B cell (primary cell): ENCODE results near the gene DCTN4. TPM values are rescaled to one million over a fixed set of nuclear protein-coding genes. Genes with fewer than 3 reads are reported as not detected.

Experiments used
- ATAC-seq: fragments of 200-7000 bp; cut with Tn5 transposase; one replicate; pipeline ENCODE4 v1.10.0; 2021; ENCODE audit warnings: low read depth, mild to moderate bottlenecking, moderate number of reproducible peaks, moderate library complexity
- CTCF ChIA-PET: fragments of 350-600 bp; sonication (Branson Sonifier 250); formaldehyde crosslinking; loops from one replicate; lab custom pipeline; 2021; ENCODE audit warnings: antibody characterized with exemption, inconsistent platforms; lab: Charles Lee
- POLR2A ChIA-PET: fragments of 350-600 bp; sonication (Branson Sonifier 250); formaldehyde crosslinking; loops from one replicate; lab custom pipeline; 2021; ENCODE audit warnings: antibody characterized with exemption; lab: Charles Lee
- DNase-seq: peaks from one replicate; pipeline ENCODE4 v3.0.0; 2013
- H2AFZ ChIP-seq: 2 replicates; pipeline ENCODE4 v1.6.1; 2012; ENCODE audit warnings: mild to moderate bottlenecking, low read depth, low read length; ENCODE audit not compliant: insufficient read depth, poor library complexity, severe bottlenecking
- H3K27ac ChIP-seq, 2 donors: 1 replicate in 1 of 2; 2 replicates in 1 of 2; pipeline ENCODE4 v1.5.1; 2012 to 2013; ENCODE audit warnings: low read length in 2 of 2, mild to moderate bottlenecking in 2 of 2, moderate library complexity in 1 of 2
- H3K27me3 ChIP-seq, 4 experiments: fragments of 200-600 bp in 1 of 4; sonication (generic) in 1 of 4; replicated peaks in 1 of 4; 1 replicate in 2 of 4; 2 replicates in 2 of 4; pipeline versions ENCODE4 v1.6.1 to v1.7.0; 2013 to 2016; ENCODE audit warnings: low read length in 3 of 4, mild to moderate bottlenecking in 2 of 4, mixed read lengths in 1 of 4, moderate library complexity in 1 of 4; ENCODE audit not compliant: insufficient read depth in 4 of 4, control insufficient read depth in 3 of 4; ENCODE audit errors: control extremely low read depth in 1 of 4
- H3K36me3 ChIP-seq, 2 experiments: replicated peaks in 1 of 2; 1 replicate in 1 of 2; 2 replicates in 1 of 2; pipeline versions ENCODE4 v1.6.1 to v1.7.1; 2013; ENCODE audit warnings: low read length in 1 of 2; ENCODE audit not compliant: insufficient read depth in 2 of 2, control insufficient read depth in 1 of 2; ENCODE audit errors: control extremely low read depth in 1 of 2, extremely low read depth in 1 of 2
- H3K4me1 ChIP-seq, 2 donors: fragments of 200-600 bp in 1 of 2; sonication (generic) in 1 of 2; 1 replicate in 1 of 2; 2 replicates in 1 of 2; pipeline versions ENCODE4 v1.5.1 to v1.6.1; 2013 to 2017; ENCODE audit warnings: low read length in 2 of 2; ENCODE audit not compliant: control insufficient read depth in 2 of 2, insufficient read depth in 2 of 2
- H3K4me2 ChIP-seq: replicated peaks from 2 replicates; pipeline ENCODE3; 2012; ENCODE audit warnings: mild to moderate bottlenecking, low read depth, low read length; ENCODE audit not compliant: poor library complexity, severe bottlenecking
- H3K4me3 ChIP-seq, 5 experiments: fragments of 200-600 bp in 1 of 5; sonication (generic) in 1 of 5; 1 replicate in 3 of 5; 2 replicates in 2 of 5; pipeline versions ENCODE4 v1.5.1 to v1.7.0; 2011 to 2016; ENCODE audit warnings: low read length in 4 of 5, mild to moderate bottlenecking in 4 of 5, low read depth in 2 of 5, control low read depth in 1 of 5, moderate library complexity in 1 of 5; ENCODE audit not compliant: insufficient read depth in 1 of 5; ENCODE audit errors: control extremely low read depth in 1 of 5, extremely low read depth in 1 of 5
- H3K79me2 ChIP-seq: fragments of 200-600 bp; sonication (generic); one replicate; pipeline ENCODE4 v1.6.0; 2016; ENCODE audit warnings: low read length; ENCODE audit not compliant: control insufficient read depth, insufficient read depth
- H3K9ac ChIP-seq: fragments of 200-600 bp; sonication (generic); 2 replicates; pipeline ENCODE4 v1.6.1; 2017; ENCODE audit warnings: mild to moderate bottlenecking, low read length, moderate library complexity
- H3K9me3 ChIP-seq, 3 donors: one replicate each; pipeline versions ENCODE4 v1.6.1 to v1.7.1; 2013; ENCODE audit warnings: low read length in 2 of 3; ENCODE audit not compliant: control insufficient read depth in 2 of 3, insufficient read depth in 1 of 3; ENCODE audit errors: control extremely low read depth in 1 of 3
- H4K20me1 ChIP-seq: 2 replicates; pipeline ENCODE4 v1.6.0; 2012; ENCODE audit warnings: mild to moderate bottlenecking, low read length; ENCODE audit not compliant: insufficient read depth, control insufficient read depth, poor library complexity, severe bottlenecking
- H3K27ac Mint-ChIP-seq: one replicate; pipeline ENCODE4 v1.8.0; 2021; ENCODE audit warnings: mixed read lengths
- H3K27me3 Mint-ChIP-seq: one replicate; pipeline ENCODE4 v1.8.0; 2021; ENCODE audit warnings: mixed read lengths
- H3K4me1 Mint-ChIP-seq: one replicate; pipeline ENCODE4 v1.8.0; 2021; ENCODE audit warnings: mixed read lengths
- H3K4me3 Mint-ChIP-seq: one replicate; pipeline ENCODE4 v1.8.0; 2021; ENCODE audit warnings: mixed read lengths
- H3K9me3 Mint-ChIP-seq: one replicate; pipeline ENCODE4 v1.8.0; 2022; ENCODE audit warnings: mixed read lengths; ENCODE audit not compliant: insufficient read depth
- CTCF ChIP-seq: fragments of 200-600 bp; IDR thresholded peaks from one replicate; pipeline ENCODE4 v1.8.0; 2022; ENCODE audit warnings: antibody characterized with exemption, mild to moderate bottlenecking
- EZH2 ChIP-seq: IDR thresholded peaks from 2 replicates; pipeline ENCODE4 v1.6.1; 2012; ENCODE audit warnings: borderline replicate concordance, low read depth, mild to moderate bottlenecking, moderate library complexity, low read length; ENCODE audit not compliant: insufficient read depth, poor library complexity, severe bottlenecking
- WGBS: methylation state at CpG from one replicate; pipeline ENCODE4 v1.1.5; 2013; ENCODE audit warnings: missing lambda C conversion rate; ENCODE audit not compliant: insufficient coverage; 5-methylcytosine and 5-hydroxymethylcytosine counted together
- intact Hi-C: fragments of 100-400 bp; cut with micrococcal nuclease; formaldehyde crosslinking; loops from one replicate; pipeline ENCODE4 v1.10.0; 2022
- polyA plus RNA-seq: library from polyadenylated mRNA; depleted of rRNA; stranded (reverse); fragments of >200 nt; gene quantifications from 2 replicates; pipeline ENCODE4 v1.2.3, GENCODE V29; 2012
- total RNA-seq, 2 donors: library from RNA; stranded (reverse); fragments of 120-200 nt in 1 of 2; gene quantifications; 1 replicate in 1 of 2; 2 replicates in 1 of 2; pipeline versions ENCODE4 v1.2.3 to v1.2.4, GENCODE V29; 2013 to 2022

The DCTN4 gene
- total and polyA plus RNA-seq, 2 donors (not counting 1 experiment from before 2014, with no cell fraction given) = 11.2 to 54.4 TPM

GRCh38 chr5:150734579-150735384 lies 24.0 kb downstream of the DCTN4 start:
- 77% methylated on average over 7 of the region's 7 CpGs for WGBS
- Histone ChIP-seq H3K79me2 (peaks cover 41% of the 10 kb centered on the region), H3K27ac (no peak overlapping the region), H2AFZ (peak overlapping the region; percentile 20), H3K36me3 (peaks cover 5 to 51% of the 10 kb centered on the region in 2 experiments), H4K20me1 (peaks cover 27% of the 10 kb centered on the region), H3K4me1 (peaks cover 6 to 8% of the 10 kb centered on the region in 2 donors), H3K4me2 (peak overlapping the region; percentile 3), H3K9ac (peak overlapping the region; percentile 20), H3K9me3 (peaks cover 0 to 11% (median 2%) of the 10 kb centered on the region in 3 donors), H3K4me3 (peak overlapping the region in 2 of 5 experiments; percentile 2 to 18), H3K27me3 (no peaks in the 10 kb centered on the region)
- ATAC-seq (no peak), DNase-seq (peak; percentile 42)
- TF ChIP-seq CTCF (no peak), EZH2 (no peak)
- Mint-ChIP-seq H3K4me3 (peak overlapping the region; percentile 51), H3K9me3 (peaks cover 11% of the 10 kb centered on the region), H3K4me1 (peaks cover 34% of the 10 kb centered on the region), H3K27ac (peak overlapping the region; percentile 66), H3K27me3 (no peaks in the 10 kb centered on the region)
- intact Hi-C loops = no loop called here
- ChIA-PET POLR2A (no interaction called here), CTCF (interaction anchor here (1.5 kb wide), 1 partner anchor 34 kb away, joined by 3 read pairs; the partner anchor contains the start of gene RBM22)

GRCh38 chr5:150731669-150732242 lies 27.1 kb downstream of the DCTN4 start:
- Mint-ChIP-seq H3K4me3 (no peak overlapping the region), H3K27me3 (no peaks in the 10 kb centered on the region), H3K4me1 (peaks cover 16% of the 10 kb centered on the region), H3K27ac (no peak overlapping the region), H3K9me3 (peaks cover 4% of the 10 kb centered on the region)
- Histone ChIP-seq H3K4me3 (no peak overlapping the region), H3K79me2 (peaks cover 13% of the 10 kb centered on the region), H3K9me3 (peaks cover 0 to 11% (median 2%) of the 10 kb centered on the region in 3 donors), H3K4me2 (no peak overlapping the region), H4K20me1 (peaks cover 11% of the 10 kb centered on the region), H2AFZ (no peak overlapping the region), H3K27me3 (no peaks in the 10 kb centered on the region), H3K27ac (no peak overlapping the region), H3K9ac (no peak overlapping the region), H3K4me1 (peaks cover 6 to 8% of the 10 kb centered on the region in 2 donors), H3K36me3 (peaks cover 11 to 65% of the 10 kb centered on the region in 2 experiments)
- ChIA-PET POLR2A (no interaction called here), CTCF (no interaction called here)
- WGBS = 100% methylated on average over 3 of the region's 6 CpGs
- no peak for DNase-seq
- TF ChIP-seq CTCF = no peak
- intact Hi-C loops = no loop called here
- ATAC-seq = no peak
